ENCODE data around the gene SMARCA1. TPM values are rescaled to one million over a fixed set of nuclear protein-coding genes. Genes with fewer than 3 reads are reported as not detected.
A peak's percentile ranks its signal among the peaks of the same experiment; 100 is the strongest.

SMARCA1 gene
- total and polyA plus RNA-seq, 2 of the 4 experiments (the other 2 are of a cell fraction), result 31.0 to 32.8 TPM

- no peak for ATAC-seq (ENCODE audit: low read depth)
- BruUV-seq (replicated peaks), result no TSS peak
- intact Hi-C loops (cut with micrococcal nuclease), result no loop called here
- Histone ChIP-seq H2BK5ac (ENCODE audit: low read depth, low read length, poor library complexity, severe bottlenecking) (no peak overlapping the region), H2BK20ac (ENCODE audit: low read depth, low read length) (no peak overlapping the region), H2BK120ac (ENCODE audit: low read depth, low read length) (no peak overlapping the region), H3K23ac (ENCODE audit: low read depth, low read length) (no peak overlapping the region), H3K27ac (ENCODE audit: insufficient read depth, low read length) (no peak overlapping the region), H3K27me3 (ENCODE audit: control insufficient read depth, insufficient read depth, low read length) (0 out of 2 replicates have a peak, but pooled peaks cover 2% of the 10 kb centered on the region), H4K20me1 (ENCODE audit: insufficient read depth, low read length) (peaks cover 6% of the 10 kb centered on the region; the same call in 1 of the 2 replicates), H3K14ac (replicated peaks; ENCODE audit: low read depth, low read length) (no peak overlapping the region), H3K9me3 (ENCODE audit: control insufficient read depth, insufficient read depth, low read length) (no peaks in the 10 kb centered on the region), H4K8ac (ENCODE audit: low read depth in 2 of 2, low read length in 2 of 2) (no peak overlapping the region), H3K9me1 (ENCODE audit: insufficient read depth, low read length) (no peaks in the 10 kb centered on the region; the same call in none of the 2 replicates), H2AK5ac (ENCODE audit: low read depth, low read length) (no peak overlapping the region), H3K18ac (ENCODE audit: low read depth, low read length) (no peak overlapping the region), H3K36me3 (ENCODE audit: control insufficient read depth, insufficient read depth, low read length) (peaks cover 24% of the 10 kb centered on the region), H3K56ac (ENCODE audit: extremely low read depth, insufficient read depth, low read length) (no peak overlapping the region), H2AFZ (replicated peaks; ENCODE audit: low read length, poor library complexity) (no peak overlapping the region), H2BK15ac (ENCODE audit: low read depth, low read length) (no peak overlapping the region), H3K4me3 (ENCODE audit: insufficient read depth, low read depth, low read length) (no peak overlapping the region), H3K4me1 (ENCODE audit: control insufficient read depth, insufficient read depth, low read length) (peaks cover 6% of the 10 kb centered on the region; the same call in 1 of the 2 replicates), H3K4ac (ENCODE audit: low read depth, low read length) (no peak overlapping the region), H4K5ac (ENCODE audit: low read depth, low read length) (no peak overlapping the region), H2AK9ac (replicated peaks; ENCODE audit: low read depth, low read length, poor library complexity) (no peak overlapping the region), H3K9ac (ENCODE audit: low read depth, low read length) (no peak overlapping the region), H3K79me1 (ENCODE audit: low read depth in 1 of 2, low read length in 2 of 2) (peaks cover 2 to 18% of the 10 kb centered on the region in 2 experiments), H4K91ac (ENCODE audit: insufficient read depth, low read depth, low read length) (peak overlapping the region; percentile 12; the same call in 1 of the 2 replicates), H3K4me2 (ENCODE audit: low read depth, low read length) (no peak overlapping the region)
- no CpG with 5 or more reads among the region's 2 CpGs for WGBS, 2 experiments (ENCODE audit: extremely low coverage in 2 of 2, insufficient read length in 1 of 2)
- no peak for DNase-seq
- ChIA-PET POLR2A (ENCODE audit: unreplicated experiment) (no interaction called here), CTCF (no interaction called here)
- in situ Hi-C loops (cut with MboI; ENCODE audit: low sequenced_read_pairs), result no loop called here
- TF ChIP-seq MAZ (IDR thresholded peaks at IDR 0.05; ENCODE audit: borderline replicate concordance, low read depth, low read length) (no peak), CHD1 (IDR thresholded peaks at IDR 0.05; ENCODE audit: low read depth, low read length) (no peak), CTCF (conservative IDR thresholded peaks at IDR 0.05; ENCODE audit: low read depth, low read length) (no peak), SMC3 (IDR thresholded peaks at IDR 0.05; ENCODE audit: low read depth, low read length) (no peak), RAD21 (IDR thresholded peaks at IDR 0.05; ENCODE audit: low read length) (no peak), ELK1 (IDR thresholded peaks at IDR 0.05; ENCODE audit: borderline replicate concordance, low read depth, low read length) (no peak), USF2 (IDR thresholded peaks at IDR 0.05; ENCODE audit: low read depth, low read length) (no peak), RFX5 (IDR thresholded peaks at IDR 0.05; ENCODE audit: low read depth, low read length) (no peak), POLR2A (IDR thresholded peaks at IDR 0.05; ENCODE audit: low read depth, low read length) (no peak)
- dilution Hi-C loops (cut with HindIII; ENCODE audit: low sequenced_read_pairs, unreplicated experiment), result no loop called here
Observed at GRCh38 chrX:129494887-129495286, 28.4 kb downstream of the SMARCA1 start.

All from IMR-90 (cell line).